HepG2 (cell line): ENCODE data around the gene LINGO3. TPM values are rescaled to one million over a fixed set of nuclear protein-coding genes. Genes with fewer than 3 reads are reported as not detected.

ENCODE experiments used
- ATAC-seq: fragments of 200-7000 bp; cut with Tn5 transposase; 3 replicates; pipeline ENCODE4 v1.9.1; 2020; ENCODE audit warnings: mild to moderate bottlenecking, moderate library complexity
- BruUV-seq: library from RNA; stranded (reverse); fragments of 400-500 nt; replicated peaks from 2 replicates; lab custom pipeline; 2021; lab: Mats Ljungman, UMichigan
- CTCF ChIA-PET: fragments of 300-600 bp; formaldehyde crosslinking; extraction: SDS; loops from one replicate; lab custom pipeline; 2021; ENCODE audit warnings: low total read pairs, inconsistent platforms, low intra/inter-chr PET ratio; lab: Yijun Ruan, JAX
- POLR2A ChIA-PET: fragments of 350-600 bp; sonication (Branson Sonifier 250); formaldehyde crosslinking; loops from one replicate; lab custom pipeline; 2020; ENCODE audit warnings: antibody characterized with exemption, inconsistent platforms; lab: Yijun Ruan, JAX
- DNase-seq: peaks from one replicate; pipeline ENCODE4 v3.0.0-alpha.2; 2015; ENCODE audit warnings: low spot score
- FAIRE-seq: peaks from 3 replicates; lab custom pipeline; 2011; peaks lifted over from hg19 to GRCh38; lab: Jason Lieb, UNC
- H2AFZ ChIP-seq: one replicate; pipeline ENCODE4 v1.6.1; 2011; ENCODE audit warnings: low read length, inconsistent platforms
- H3K27ac ChIP-seq: fragments of 300-600 bp; 3 replicates; pipeline ENCODE4 v1.8.0; 2011; ENCODE audit warnings: mixed run types, mild to moderate bottlenecking, mixed read lengths, low read length, inconsistent platforms; ENCODE audit not compliant: insufficient read depth; ENCODE audit errors: extremely low read length
- H3K27me3 ChIP-seq, 2 experiments: fragments of 200-600 bp in 1 of 2; 2 replicates in 1 of 2; 3 replicates in 1 of 2; pipeline versions ENCODE4 v1.6.0 to v1.8.0; 2011; ENCODE audit warnings: low read length in 2 of 2, mild to moderate bottlenecking in 2 of 2, moderate library complexity in 2 of 2, inconsistent platforms in 1 of 2; ENCODE audit not compliant: insufficient read depth in 2 of 2, control insufficient read depth in 1 of 2
- H3K36me3 ChIP-seq, 2 experiments: fragments of 200-600 bp in 1 of 2; replicated peaks in 1 of 2; 2 replicates in 1 of 2; 3 replicates in 1 of 2; pipeline versions ENCODE4 v1.5.1 to v1.8.0; 2011; ENCODE audit warnings: low read length in 2 of 2, inconsistent platforms in 1 of 2; ENCODE audit not compliant: insufficient read depth in 2 of 2, control insufficient read depth in 1 of 2
- H3K4me1 ChIP-seq: 2 replicates; pipeline ENCODE4 v1.5.1; 2012; ENCODE audit warnings: low read length, inconsistent platforms; ENCODE audit not compliant: insufficient read depth
- H3K4me2 ChIP-seq: 2 replicates; pipeline ENCODE4 v1.6.0; 2011; ENCODE audit warnings: low read depth, low read length, inconsistent platforms
- H3K4me3 ChIP-seq, 3 experiments: fragments of 200-600 bp in 1 of 3; sonication (generic), shearing (Covaris generic) in 1 of 3; replicated peaks in 1 of 3; 2 replicates each; pipeline ENCODE4 v1.5.1; 2011 to 2016; ENCODE audit warnings: low read length in 3 of 3, inconsistent platforms in 2 of 3, low read depth in 2 of 3, mild to moderate bottlenecking in 2 of 3, control low read depth in 1 of 3, mixed read lengths in 1 of 3; ENCODE audit not compliant: insufficient read depth in 1 of 3
- H3K79me2 ChIP-seq: one replicate; pipeline ENCODE4 v1.6.1; 2011; ENCODE audit warnings: low read length, inconsistent platforms; ENCODE audit not compliant: insufficient read depth
- H3K9ac ChIP-seq: 2 replicates; pipeline ENCODE4 v1.6.0; 2011; ENCODE audit warnings: mild to moderate bottlenecking, low read depth, low read length, inconsistent platforms; ENCODE audit not compliant: insufficient read depth
- H3K9me3 ChIP-seq: 2 replicates; pipeline ENCODE4 v1.5.1; 2012; ENCODE audit warnings: mild to moderate bottlenecking, low read length
- H4K20me1 ChIP-seq: 2 replicates; pipeline ENCODE4 v1.6.0; 2011; ENCODE audit warnings: inconsistent platforms, mild to moderate bottlenecking, low read length, moderate library complexity; ENCODE audit not compliant: insufficient read depth
- POLR2A ChIP-seq, 2 experiments: IDR thresholded peaks; 2 replicates each; pipeline ENCODE4 v1.6.1; 2011; ENCODE audit warnings: low read depth in 2 of 2, low read length in 2 of 2, mild to moderate bottlenecking in 1 of 2, moderate library complexity in 1 of 2; ENCODE audit not compliant: insufficient read depth in 1 of 2
- ZFP36 ChIP-seq: fragments of 150-350 bp; IDR thresholded peaks from 2 replicates; pipeline ENCODE4 v1.6.1; 2018; ENCODE audit warnings: borderline replicate concordance, low read length, low read depth; ENCODE audit not compliant: partially characterized antibody
- ZKSCAN1 ChIP-seq: fragments of 150-350 bp; IDR thresholded peaks from 2 replicates; pipeline ENCODE4 v1.6.1; 2014; ENCODE audit warnings: low read length
- ZMYM3 ChIP-seq: sonication (generic); formaldehyde crosslinking; IDR thresholded peaks from 2 replicates; pipeline ENCODE4 v1.5.1; 2020; ENCODE audit warnings: mild to moderate bottlenecking, missing genetic modification reagents
- WGBS: methylation state at CpG from one replicate; pipeline ENCODE4 v1.1.6; 2017; ENCODE audit warnings: low lambda C conversion rate; 5-methylcytosine and 5-hydroxymethylcytosine counted together
- in situ Hi-C: cut with HindIII; loops from 2 replicates; pipeline ENCODE4 v1.10.0; 2017; ENCODE audit warnings: low pct_unique_long_range_greater_than_20kb; ENCODE audit not compliant: extremely low pct_ligation_motif_present
- intact Hi-C: fragments of 100-400 bp; cut with micrococcal nuclease; formaldehyde crosslinking; loops from one replicate; pipeline ENCODE4 v1.10.0; 2022; ENCODE audit not compliant: unreplicated experiment
- polyA plus RNA-seq, 8 experiments: library from polyadenylated mRNA; depleted of rRNA in 3 of 8; stranded (reverse) in 7 of 8; unstranded in 1 of 8; fragments of >200 nt; fragmentation: Illumina TruSeq in 4 of 8; extraction: Trizol in 4 of 8; gene quantifications; 2 replicates each; pipeline versions ENCODE4 v1.2.1 to v1.2.3, GENCODE V29; 2011 to 2016; ENCODE audit warnings: low read depth in 4 of 8, missing spikeins in 1 of 8, mixed read lengths in 1 of 8; ENCODE audit not compliant: insufficient read depth in 1 of 8
- total RNA-seq, 5 experiments: library from RNA; depleted of rRNA; stranded (reverse); fragments of >200 nt; fragmentation: Illumina TruSeq; extraction: Trizol; gene quantifications; 2 replicates each; pipeline ENCODE4 v1.2.3, GENCODE V29; 2016; ENCODE audit warnings: low read depth in 1 of 5
- TF ChIP-seq, protein P1 (sequence below): sonication (generic); formaldehyde crosslinking; IDR thresholded peaks from 2 replicates; pipeline ENCODE4 v1.5.0; 2020; ENCODE audit warnings: missing genetic modification reagents, mild to moderate bottlenecking, borderline replicate concordance

Gene LINGO3
- total and polyA plus RNA-seq, 2 of the 13 experiments (the other 11 are each of a cell fraction or from before 2014, with no cell fraction given) = not detected

GRCh38 chr19:2274185-2274711 is 33.7 kb downstream of the LINGO3 start:
- Histone ChIP-seq H4K20me1 (peaks cover 58% of the 10 kb centered on the region), H3K4me1 (peaks cover 40% of the 10 kb centered on the region), H3K9ac (peak overlapping the region; percentile 7; the same call in 1 of the 2 replicates), H3K27me3 (no peaks in the 10 kb centered on the region), H3K36me3 (peaks cover 4 to 17% of the 10 kb centered on the region in 2 experiments; a peak in 4 of 5 replicates), H2AFZ (no peak overlapping the region), H3K27ac (no peak overlapping the region), H3K4me3 (0 out of 6 replicates have a peak overlapping the region, but pooled peaks of 1 of the 3 experiments have one; percentile 56), H3K4me2 (peak overlapping the region; percentile 63), H3K9me3 (no peaks in the 10 kb centered on the region), H3K79me2 (peaks cover 33% of the 10 kb centered on the region)
- intact Hi-C loops (loop anchor here (5.0 kb wide), 1 partner anchor 37 kb away; the partner anchor contains the start of genes PLEKHJ1 and SF3A2), in situ Hi-C loops (no loop called here)
- FAIRE-seq (no peak), DNase-seq (no peak), ATAC-seq (no peak)
- ChIA-PET POLR2A (interaction anchor here (1.3 to 1.7 kb wide), 2 partner anchors 11 to 123 kb away, joined by 3 to 7 read pairs; partner anchors contain the start of gene AP3D1), CTCF (interaction anchor here (1.1 to 1.7 kb wide), 4 partner anchors 20 to 41 kb away, joined by 3 to 17 read pairs (median 14); partner anchors contain the start of genes PLEKHJ1 and SF3A2)
- 95% methylated on average over 9 of the region's 9 CpGs for WGBS
- no TSS peak for BruUV-seq
- TF ChIP-seq ZKSCAN1 (peak; percentile 89), POLR2A (IDR thresholded peaks at IDR 0.05; ENCODE audit: insufficient read depth in 1 of 2, low read depth in 2 of 2, low read length in 2 of 2) (peak in 1 of 2 experiments; percentile 38; a peak in 1 of 4 replicates), ZMYM3 (CRISPR knock-in tag) (peak; percentile 64; the same call in 1 of the 2 replicates), ZFP36 (peak; percentile 34)
- TF ChIP-seq, protein P1, sequence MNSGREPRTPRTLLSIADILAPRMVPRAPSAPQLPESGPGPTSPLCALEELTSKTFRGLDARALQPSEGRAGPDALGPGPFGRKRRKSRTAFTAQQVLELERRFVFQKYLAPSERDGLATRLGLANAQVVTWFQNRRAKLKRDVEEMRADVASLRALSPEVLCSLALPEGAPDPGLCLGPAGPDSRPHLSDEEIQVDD (CRISPR knock-in tag) = no peak
